ENCODE results near the gene CLDN9. TPM values are rescaled to one million over a fixed set of nuclear protein-coding genes. Genes with fewer than 3 reads are reported as not detected.

The CLDN9 gene
- total and polyA plus RNA-seq, 4 donors: 0.05 to 0.32 (median 0.25) TPM

- Histone ChIP-seq H3K9me3 (ENCODE audit: control insufficient read depth in 4 of 4, low read length in 3 of 4) (no peaks in the 10 kb centered on the region), H3K9ac (ENCODE audit: low read depth in 1 of 2, low read length in 2 of 2) (no peak overlapping the region), H3K4me3 (ENCODE audit: low read depth in 1 of 3, low read length in 3 of 3) (no peak overlapping the region), H3K27me3 (ENCODE audit: control insufficient read depth in 4 of 4, insufficient read depth in 4 of 4, low read length in 3 of 4) (peaks cover 0 to 8% (median 5%) of the 10 kb centered on the region in 4 donors), H3K4me1 (ENCODE audit: control insufficient read depth in 4 of 4, insufficient read depth in 4 of 4, low read length in 3 of 4) (peaks cover 0 to 4% (median 0%) of the 10 kb centered on the region in 4 donors), H3K27ac (ENCODE audit: low read depth in 1 of 2, low read length in 2 of 2) (no peak overlapping the region), H3K36me3 (ENCODE audit: control insufficient read depth in 4 of 4, insufficient read depth in 3 of 4, low read depth in 1 of 4, low read length in 3 of 4) (no peaks in the 10 kb centered on the region)
- no peak for DNase-seq (ENCODE audit: low spot score)
- TF ChIP-seq EGR1 (IDR thresholded peaks at IDR 0.05; ENCODE audit: low read depth in 2 of 2): no peak
- peak; percentile 76 for TF ChIP-seq ATF3 (IDR thresholded peaks at IDR 0.05)
- 22% methylated on average over 11 of the region's 11 CpGs for WGBS
Observed at GRCh38 chr16:3038256-3038655, 25.5 kb downstream of the CLDN9 start.

GRCh38 chr16:3038896-3039295 lies 26.2 kb downstream of the CLDN9 start:
- H3K4me1 ChIP-seq (ENCODE audit: control insufficient read depth in 4 of 4, insufficient read depth in 4 of 4, low read length in 3 of 4): peaks cover 0 to 4% (median 0%) of the 10 kb centered on the region in 4 donors
- H3K27me3 ChIP-seq (ENCODE audit: control insufficient read depth in 4 of 4, insufficient read depth in 4 of 4, low read length in 3 of 4): peaks cover 0 to 8% (median 7%) of the 10 kb centered on the region in 4 donors
- no peak for TF ChIP-seq EGR1 (IDR thresholded peaks at IDR 0.05; ENCODE audit: low read depth in 2 of 2)
- TF ChIP-seq MAX (IDR thresholded peaks at IDR 0.05): no peak
- TF ChIP-seq NR2F2 (IDR thresholded peaks at IDR 0.05): no peak
- TF ChIP-seq REST (IDR thresholded peaks at IDR 0.05): no peak
- no peak for TF ChIP-seq GABPA (IDR thresholded peaks at IDR 0.05 in 1 of 2, conservative IDR thresholded peaks at IDR 0.05 in 1 of 2)
- no peak for TF ChIP-seq HNF4G (IDR thresholded peaks at IDR 0.05)
- TF ChIP-seq FOXA1 (IDR thresholded peaks at IDR 0.05): no peak
- no peak for TF ChIP-seq RAD21 (IDR thresholded peaks at IDR 0.05)
- TF ChIP-seq ATF3 (IDR thresholded peaks at IDR 0.05): no peak
- WGBS: 73% methylated on average over 5 of the region's 5 CpGs
- H3K9me3 ChIP-seq (ENCODE audit: control insufficient read depth in 4 of 4, low read length in 3 of 4): no peaks in the 10 kb centered on the region
- no peak overlapping the region for H3K27ac ChIP-seq (ENCODE audit: low read depth in 1 of 2, low read length in 2 of 2)
- no peaks in the 10 kb centered on the region for H3K36me3 ChIP-seq (ENCODE audit: control insufficient read depth in 4 of 4, insufficient read depth in 3 of 4, low read depth in 1 of 4, low read length in 3 of 4)
- H3K4me3 ChIP-seq (ENCODE audit: low read depth in 1 of 3, low read length in 3 of 3): no peak overlapping the region
- DNase-seq (ENCODE audit: low spot score): no peak
- H3K9ac ChIP-seq (ENCODE audit: low read depth in 1 of 2, low read length in 2 of 2): no peak overlapping the region

- Histone ChIP-seq H3K27ac (ENCODE audit: low read depth in 1 of 2, low read length in 2 of 2) (no peak overlapping the region), H3K4me1 (ENCODE audit: control insufficient read depth in 4 of 4, insufficient read depth in 4 of 4, low read length in 3 of 4) (peaks cover 0 to 14% (median 5%) of the 10 kb centered on the region in 4 donors), H3K9me3 (ENCODE audit: control insufficient read depth in 4 of 4, low read length in 3 of 4) (no peaks in the 10 kb centered on the region), H3K9ac (ENCODE audit: low read depth in 1 of 2, low read length in 2 of 2) (no peak overlapping the region), H3K4me3 (ENCODE audit: low read depth in 1 of 3, low read length in 3 of 3) (no peak overlapping the region), H3K27me3 (ENCODE audit: control insufficient read depth in 4 of 4, insufficient read depth in 4 of 4, low read length in 3 of 4) (peaks cover 0 to 8% (median 3%) of the 10 kb centered on the region in 4 donors), H3K36me3 (ENCODE audit: control insufficient read depth in 4 of 4, insufficient read depth in 3 of 4, low read depth in 1 of 4, low read length in 3 of 4) (no peaks in the 10 kb centered on the region)
- DNase-seq (ENCODE audit: low spot score): no peak
- 84% methylated on average over 3 of the region's 3 CpGs for WGBS
- TF ChIP-seq FOXA2 (IDR thresholded peaks at IDR 0.05): no peak
- TF ChIP-seq RAD21 (IDR thresholded peaks at IDR 0.05): no peak
- TF ChIP-seq ZBTB33 (IDR thresholded peaks at IDR 0.05): no peak
- no peak for TF ChIP-seq HNF4G (IDR thresholded peaks at IDR 0.05)
- TF ChIP-seq HNF4A (conservative IDR thresholded peaks at IDR 0.05): no peak
- TF ChIP-seq YY1 (IDR thresholded peaks at IDR 0.05): no peak
- no peak for TF ChIP-seq MAX (IDR thresholded peaks at IDR 0.05)
- no peak for TF ChIP-seq ATF3 (IDR thresholded peaks at IDR 0.05)
- no peak for TF ChIP-seq RXRA (IDR thresholded peaks at IDR 0.05)
- no peak for TF ChIP-seq SP1 (IDR thresholded peaks at IDR 0.05)
- TF ChIP-seq FOXA1 (IDR thresholded peaks at IDR 0.05): no peak
- TF ChIP-seq CTCF (IDR thresholded peaks at IDR 0.05; ENCODE audit: low read depth, low read length, missing input control): no peak
- TF ChIP-seq GABPA (IDR thresholded peaks at IDR 0.05 in 1 of 2, conservative IDR thresholded peaks at IDR 0.05 in 1 of 2): no peak
- no peak for TF ChIP-seq JUND (IDR thresholded peaks at IDR 0.05)
- no peak for TF ChIP-seq TAF1 (conservative IDR thresholded peaks at IDR 0.05)
- TF ChIP-seq NR2F2 (IDR thresholded peaks at IDR 0.05): no peak
Observed at GRCh38 chr16:3042376-3042775, 29.7 kb downstream of the CLDN9 start.

All from liver (tissue), 9 donors.